GM19372 (cell line): ENCODE results near the gene RRP8.

Experiments
- ATAC-seq: cut with Tn5 transposase; IDR thresholded peaks from one replicate; pipeline ENCODE4 v1.9.1; 2021; ENCODE audit warnings: mild to moderate bottlenecking, low read depth, moderate library complexity; ENCODE audit not compliant: unreplicated experiment

The RRP8 gene

GRCh38 chr11:6548641-6549040 is 54.8 kb downstream of the RRP8 start:
- no peak for ATAC-seq

GRCh38 chr11:6548121-6548520 is 55.3 kb downstream of the RRP8 start:
- no peak for ATAC-seq

DNA sequence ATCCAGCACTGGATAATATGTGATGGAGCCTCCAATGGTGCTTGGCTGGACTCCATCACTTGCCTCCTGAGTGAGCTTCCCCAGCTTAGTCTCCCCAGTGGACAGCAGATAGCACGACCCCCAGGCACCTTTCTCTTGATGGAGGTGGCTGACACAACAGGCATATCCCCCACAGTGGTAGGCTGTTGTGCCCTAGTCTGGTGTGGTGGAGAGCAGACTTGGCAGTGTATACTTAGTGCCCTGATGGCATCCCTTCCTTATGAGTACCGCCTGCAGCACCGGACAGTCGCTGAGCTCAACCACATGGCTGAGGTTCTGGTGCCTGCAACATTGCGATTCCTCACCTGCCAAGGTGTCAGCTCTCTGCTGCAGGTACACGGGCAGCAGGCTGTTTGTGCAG is 56.2 kb downstream of the RRP8 start:
- no peak for ATAC-seq

DNA sequence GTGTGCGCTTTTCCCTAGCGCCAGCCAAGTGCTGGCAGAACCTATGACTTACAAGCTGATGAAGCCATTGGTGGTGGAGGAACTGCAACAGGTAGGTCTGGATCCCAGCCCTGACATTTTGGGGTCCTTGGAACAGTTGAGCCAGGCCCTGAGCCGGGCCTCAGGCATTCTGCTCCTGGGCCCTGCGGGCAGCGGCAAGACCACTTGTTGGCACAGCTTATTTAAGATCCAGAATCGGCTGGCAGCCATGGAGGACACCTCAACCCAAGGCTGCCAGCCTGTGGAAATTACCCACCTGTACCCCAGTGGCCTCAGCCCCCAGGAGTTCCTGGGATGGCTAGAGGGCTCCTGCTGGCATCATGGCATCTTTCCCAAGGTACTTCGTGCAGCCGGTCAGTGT is 56.7 kb downstream of the RRP8 start:
- ATAC-seq = no peak

DNA sequence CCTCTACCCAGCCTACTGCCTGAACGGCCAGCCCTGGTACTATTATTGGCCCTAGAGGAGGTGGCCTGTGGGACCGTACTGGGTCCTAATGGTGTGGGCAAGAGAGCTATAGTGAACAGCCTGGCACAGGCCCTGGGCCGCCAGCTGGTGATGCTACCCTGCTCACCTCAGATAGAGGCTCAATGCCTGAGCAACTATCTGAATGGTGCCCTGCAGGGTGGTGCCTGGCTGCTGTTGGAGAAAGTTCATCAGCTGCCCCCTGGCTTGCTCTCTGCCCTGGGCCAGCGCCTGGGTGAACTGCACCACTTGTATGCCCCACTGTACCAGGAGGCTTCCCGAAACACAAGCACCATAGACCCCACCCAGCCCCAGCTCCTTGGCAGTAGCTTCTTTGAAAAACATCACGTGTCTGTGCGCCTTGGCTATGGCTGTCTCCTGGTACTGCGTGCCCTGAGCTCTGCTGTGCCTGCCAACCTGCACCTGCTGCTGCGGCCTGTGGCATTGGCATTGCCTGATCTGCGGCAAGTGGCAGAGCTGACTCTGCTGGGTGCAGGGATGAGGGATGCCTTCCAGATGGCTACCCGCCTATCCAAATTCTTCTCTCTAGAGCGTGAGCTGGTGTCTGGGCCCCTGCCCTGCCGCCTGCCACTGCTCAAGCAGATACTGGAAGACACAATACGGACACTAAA is 57.4 kb downstream of the RRP8 start:
- ATAC-seq = no peak
